Kidney (tissue), 14 donors: ENCODE data around the gene LDLRAD4. TPM values are rescaled to one million over a fixed set of nuclear protein-coding genes. Genes with fewer than 3 reads are reported as not detected.
A peak's percentile ranks its signal among the peaks of the same experiment; 100 is the strongest.

Experiments
- DNase-seq, 5 donors: peaks; one replicate each; pipeline ENCODE4 v3.0.0-alpha.2; 2013 to 2020
- FAIRE-seq: peaks from 2 replicates; lab custom pipeline; 2012; peaks lifted over from hg19 to GRCh38; lab: Jason Lieb, UNC
- H3K27ac ChIP-seq, 2 donors: one replicate each; pipeline ENCODE4 v1.7.0; 2013; ENCODE audit warnings: low read depth in 2 of 2, low read length in 2 of 2, inconsistent platforms in 1 of 2
- H3K27me3 ChIP-seq: one replicate; pipeline ENCODE4 v1.7.1; 2013; ENCODE audit warnings: low read length, inconsistent platforms; ENCODE audit not compliant: control insufficient read depth, insufficient read depth
- H3K36me3 ChIP-seq, 3 donors: one replicate each; pipeline versions ENCODE4 v1.7.0 to v1.7.1; 2013; ENCODE audit warnings: low read length in 3 of 3, control low read depth in 1 of 3, inconsistent platforms in 1 of 3; ENCODE audit not compliant: insufficient read depth in 3 of 3, control insufficient read depth in 2 of 3
- H3K4me1 ChIP-seq, 3 donors: one replicate each; pipeline versions ENCODE4 v1.7.0 to v1.7.1; 2013; ENCODE audit warnings: low read length in 3 of 3, inconsistent platforms in 1 of 3, low read depth in 1 of 3; ENCODE audit not compliant: control insufficient read depth in 2 of 3, insufficient read depth in 2 of 3
- H3K4me3 ChIP-seq, 3 donors: one replicate each; pipeline versions ENCODE4 v1.7.0 to v1.8.1; 2013; ENCODE audit warnings: low read length in 3 of 3, control low read depth in 1 of 3, inconsistent platforms in 1 of 3
- H3K9ac ChIP-seq, 3 donors: one replicate each; pipeline versions ENCODE4 v1.7.0 to v1.7.1; 2013; ENCODE audit warnings: low read length in 3 of 3, control low read depth in 1 of 3, inconsistent platforms in 1 of 3
- H3K9me3 ChIP-seq, 3 donors: one replicate each; pipeline versions ENCODE4 v1.7.0 to v1.7.1; 2013; ENCODE audit warnings: low read length in 3 of 3, control low read depth in 1 of 3, inconsistent platforms in 1 of 3; ENCODE audit not compliant: control insufficient read depth in 2 of 3, insufficient read depth in 1 of 3
- CTCF ChIP-seq: IDR thresholded peaks from 3 replicates; pipeline ENCODE4 v1.5.1; 2012; ENCODE audit warnings: mild to moderate bottlenecking, moderate library complexity, borderline replicate concordance; ENCODE audit not compliant: insufficient read depth; ENCODE audit errors: extremely low read depth
- intact Hi-C: fragments of 100-400 bp; cut with DNase I; formaldehyde crosslinking; loops from one replicate; pipeline ENCODE4 v1.11.1; 2022
- polyA plus RNA-seq: library from polyadenylated mRNA; stranded (reverse); fragments of 350-450 nt; fragmentation: Illumina TruSeq; extraction: RNeasy Lipid Tissue Mini Kit (QIAGEN cat#74804); gene quantifications from one replicate; pipeline ENCODE4 v1.2.3, GENCODE V29; 2014; ENCODE audit warnings: low read depth, low replicate concordance; ENCODE audit not compliant: insufficient read depth
- total RNA-seq: library from RNA; stranded (reverse); fragmentation: NEBNext Ultra II Directional; extraction: Animal tissue kit (Norgen Biotek cat#: 25700); gene quantifications from one replicate; pipeline ENCODE4 v1.2.1, GENCODE V29; 2021
- donor health status: control.
- donor health status: control.
- donor health status: control.
- donor health status: control.
- donor health status: control.
- donor health status: DM: yes; HTN: yes; CAD: no.
- donor health status: Normal renal cell carcinoma (clear cell type).

LDLRAD4 gene
- total and polyA plus RNA-seq, 2 donors from 2014 or later = 2.3 to 42.3 TPM

DNA sequence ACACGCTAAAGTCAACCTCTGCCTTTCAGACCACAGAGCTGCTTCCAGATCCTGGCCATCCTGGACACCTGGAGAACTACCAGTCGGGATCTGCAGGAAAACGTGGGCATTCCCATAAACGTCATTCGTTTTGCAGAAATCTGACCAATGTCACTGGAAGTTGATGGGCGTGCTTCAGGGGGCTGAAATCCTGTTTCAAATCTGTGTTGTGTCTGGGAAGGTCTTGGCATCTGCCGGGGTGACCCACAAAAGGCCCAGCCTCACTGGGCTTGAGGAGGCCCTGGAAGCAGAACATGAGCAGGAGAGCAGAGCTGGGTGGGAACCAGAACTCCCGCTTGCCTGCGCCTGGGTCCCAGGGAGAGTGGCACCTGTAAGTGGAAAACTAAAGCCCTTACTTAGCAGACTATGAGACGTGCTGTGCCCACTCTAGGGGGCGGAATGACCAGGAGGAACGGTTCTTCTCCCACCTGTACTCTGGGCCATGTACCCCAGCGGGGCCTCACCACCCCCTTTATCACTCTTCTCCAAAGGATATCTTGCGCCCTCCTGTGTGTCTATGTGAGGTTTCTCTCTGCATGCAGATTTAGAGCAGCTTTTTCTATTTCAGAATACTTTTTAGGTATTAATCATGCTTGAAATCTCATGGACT, 306.9 kb downstream of the LDLRAD4 start:
- FAIRE-seq (no peak), DNase-seq (peak in 2 of 5 donors; percentile 19 to 53)
- no peak for TF ChIP-seq CTCF
- H3K9ac ChIP-seq = no peak overlapping the region
- intact Hi-C loops = no loop called here
- no peak overlapping the region for H3K27ac ChIP-seq
- no peaks in the 10 kb centered on the region for H3K9me3 ChIP-seq
- no peaks in the 10 kb centered on the region for H3K36me3 ChIP-seq
- H3K4me1 ChIP-seq = no peaks in the 10 kb centered on the region
- no peak overlapping the region for H3K4me3 ChIP-seq
- H3K27me3 ChIP-seq = no peaks in the 10 kb centered on the region

DNA sequence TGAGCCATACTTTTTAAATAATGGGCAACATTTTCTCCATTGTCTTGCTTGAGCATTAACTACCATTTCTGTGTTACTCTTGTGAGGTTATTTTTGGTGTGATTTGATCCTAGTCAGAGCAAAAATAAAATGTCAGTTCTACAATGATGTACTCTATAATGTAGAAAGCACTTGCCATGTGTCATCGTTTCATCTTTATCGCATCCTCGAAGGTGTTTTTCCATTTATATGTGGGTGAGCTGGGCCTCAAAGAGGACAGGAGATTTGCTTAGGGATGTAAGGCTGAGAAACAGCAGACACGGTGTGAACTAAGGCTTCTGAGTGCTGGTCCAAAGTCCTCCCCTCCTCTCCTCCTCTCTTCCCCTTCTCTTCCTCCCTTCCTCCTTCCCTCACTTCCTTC, 308.0 kb downstream of the LDLRAD4 start:
- intact Hi-C loops = no loop called here
- no peak for TF ChIP-seq CTCF
- H3K27me3 ChIP-seq = no peaks in the 10 kb centered on the region

DNA sequence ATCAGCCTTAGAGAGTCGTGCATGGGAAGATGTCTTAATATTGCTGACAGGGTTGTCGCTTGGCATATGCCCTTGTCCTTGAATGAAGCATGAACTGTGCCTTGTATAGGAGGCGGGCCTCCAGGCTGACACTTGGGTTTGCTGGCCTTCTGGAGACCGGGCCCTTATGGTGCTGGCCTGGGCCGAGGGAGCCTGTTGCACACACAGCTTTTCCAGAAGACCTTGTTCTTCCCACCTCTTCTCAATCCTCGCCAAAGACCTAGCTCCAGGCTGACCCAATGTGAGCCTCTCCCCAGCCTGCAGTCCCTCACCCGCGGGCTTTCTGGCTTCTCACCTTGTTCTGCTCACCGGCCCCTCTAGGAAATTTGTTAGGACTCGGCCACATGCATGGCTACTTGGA, 308.7 kb downstream of the LDLRAD4 start:
- intact Hi-C loops = no loop called here
- H3K9me3 ChIP-seq = no peaks in the 10 kb centered on the region
- no peak for TF ChIP-seq CTCF
- FAIRE-seq (no peak), DNase-seq (peak in 1 of 5 donors; percentile 18)
- no peak overlapping the region for H3K27ac ChIP-seq
- H3K4me3 ChIP-seq = no peak overlapping the region
- H3K27me3 ChIP-seq = no peaks in the 10 kb centered on the region
- no peaks in the 10 kb centered on the region for H3K4me1 ChIP-seq
- H3K9ac ChIP-seq = no peak overlapping the region
- no peaks in the 10 kb centered on the region for H3K36me3 ChIP-seq

More for the DNA sequence above, 308.0 kb downstream of the LDLRAD4 start:
- Histone ChIP-seq H3K4me1 (no peaks in the 10 kb centered on the region), H3K36me3 (no peaks in the 10 kb centered on the region), H3K27ac (no peak overlapping the region), H3K9ac (no peak overlapping the region), H3K9me3 (no peaks in the 10 kb centered on the region), H3K4me3 (no peak overlapping the region)
- peak in 1 of 5 donors; percentile 8 for DNase-seq
- no peak for FAIRE-seq
